Loucy (cell line): ENCODE measurements around the gene GTF3C4.

Experiments used
- H2AFZ ChIP-seq: fragments of 200-600 bp; sonication (generic); 2 replicates; pipeline ENCODE4 v1.6.0; 2016; ENCODE audit warnings: antibody characterized with exemption, mild to moderate bottlenecking, low read length, moderate library complexity
- H3F3A ChIP-seq: fragments of 200-600 bp; 2 replicates; pipeline ENCODE4 v1.6.0; 2016; ENCODE audit warnings: antibody characterized with exemption, low read depth, mild to moderate bottlenecking
- H3K27me3 ChIP-seq: fragments of 200-600 bp; sonication (generic); 2 replicates; pipeline ENCODE4 v1.6.1; 2014; ENCODE audit warnings: low read length, mild to moderate bottlenecking; ENCODE audit not compliant: insufficient read depth, poor library complexity, severe bottlenecking
- H3K36me3 ChIP-seq: fragments of 200-600 bp; sonication (generic); 2 replicates; pipeline ENCODE4 v1.6.1; 2016; ENCODE audit warnings: low read length; ENCODE audit not compliant: insufficient read depth
- H3K4me1 ChIP-seq: fragments of 200-600 bp; sonication (generic); 2 replicates; pipeline ENCODE4 v1.5.1; 2014; ENCODE audit warnings: low read length, mild to moderate bottlenecking; ENCODE audit not compliant: insufficient read depth, poor library complexity, severe bottlenecking
- H3K4me2 ChIP-seq: fragments of 200-600 bp; sonication (generic); 2 replicates; pipeline ENCODE4 v1.6.0; 2014; ENCODE audit warnings: antibody characterized with exemption, low read length, low read depth, mild to moderate bottlenecking; ENCODE audit not compliant: poor library complexity, severe bottlenecking
- H3K4me3 ChIP-seq: fragments of 200-600 bp; sonication (generic); 2 replicates; pipeline ENCODE4 v1.5.1; 2014; ENCODE audit warnings: low read length, mild to moderate bottlenecking, mixed read lengths; ENCODE audit not compliant: poor library complexity, severe bottlenecking
- H3K79me2 ChIP-seq: fragments of 200-600 bp; sonication (generic); 2 replicates; pipeline ENCODE4 v1.6.1; 2014; ENCODE audit warnings: low read length; ENCODE audit not compliant: insufficient read depth
- H3K9ac ChIP-seq: fragments of 200-600 bp; sonication (generic); 2 replicates; pipeline ENCODE4 v1.6.0; 2014; ENCODE audit warnings: mild to moderate bottlenecking, low read depth, low read length, moderate library complexity; ENCODE audit not compliant: poor library complexity, severe bottlenecking
- H3K9me2 ChIP-seq: fragments of 200-600 bp; sonication (generic); replicated peaks from 2 replicates; pipeline ENCODE4 v1.6.1; 2016; ENCODE audit warnings: low read depth, low read length, mixed read lengths
- H3K9me3 ChIP-seq: fragments of 200-600 bp; sonication (generic); 2 replicates; pipeline ENCODE4 v1.6.1; 2014; ENCODE audit warnings: mild to moderate bottlenecking, antibody characterized with exemption, low read length, low read depth; ENCODE audit not compliant: insufficient read depth
- H4K20me1 ChIP-seq: fragments of 200-600 bp; sonication (generic); 2 replicates; pipeline ENCODE4 v1.6.0; 2014; ENCODE audit warnings: antibody characterized with exemption, low read length, mild to moderate bottlenecking; ENCODE audit not compliant: insufficient read depth, poor library complexity, severe bottlenecking
- CTCF ChIP-seq: fragments of 200-600 bp; sonication (generic); conservative IDR thresholded peaks from 2 replicates; pipeline ENCODE4 v1.5.1; 2014; ENCODE audit warnings: mild to moderate bottlenecking, antibody characterized with exemption, low read length
- EZH2phosphoT487 ChIP-seq: fragments of 200-600 bp; IDR thresholded peaks from 2 replicates; pipeline ENCODE4 v1.6.1; 2018; ENCODE audit warnings: antibody characterized with exemption, mild to moderate bottlenecking, moderate library complexity, borderline replicate concordance

Gene GTF3C4

GRCh38 chr9:132703336-132703735 is 33.1 kb downstream of the GTF3C4 start:
- H3K36me3 ChIP-seq: no peaks in the 10 kb centered on the region
- H3F3A ChIP-seq: no peaks in the 10 kb centered on the region
- no peaks in the 10 kb centered on the region for H3K9me2 ChIP-seq
- no peaks in the 10 kb centered on the region for H3K79me2 ChIP-seq
- H4K20me1 ChIP-seq: no peaks in the 10 kb centered on the region
- no peak for TF ChIP-seq CTCF
- no peak for TF ChIP-seq EZH2phosphoT487
- no peak overlapping the region for H3K4me3 ChIP-seq
- peaks cover 8% of the 10 kb centered on the region; the same call in 1 of the 2 replicates for H3K9me3 ChIP-seq
- H3K4me1 ChIP-seq: no peaks in the 10 kb centered on the region
- no peak overlapping the region for H3K9ac ChIP-seq
- peaks cover 1% of the 10 kb centered on the region for H3K27me3 ChIP-seq
- H2AFZ ChIP-seq: no peak overlapping the region
- no peak overlapping the region for H3K4me2 ChIP-seq

- Histone ChIP-seq H3K4me1 (no peaks in the 10 kb centered on the region), H3K79me2 (no peaks in the 10 kb centered on the region), H3F3A (no peaks in the 10 kb centered on the region), H3K27me3 (no peaks in the 10 kb centered on the region), H3K4me3 (no peak overlapping the region), H3K4me2 (no peak overlapping the region), H2AFZ (no peak overlapping the region), H3K9ac (no peak overlapping the region), H3K9me3 (no peaks in the 10 kb centered on the region), H3K36me3 (no peaks in the 10 kb centered on the region), H3K9me2 (no peaks in the 10 kb centered on the region), H4K20me1 (no peaks in the 10 kb centered on the region)
- TF ChIP-seq CTCF: no peak
- no peak for TF ChIP-seq EZH2phosphoT487
These were observed 38.0 kb downstream of the GTF3C4 start for GRCh38 chr9:132708239-132708638.

- Histone ChIP-seq H3K27me3 (no peaks in the 10 kb centered on the region), H3K79me2 (no peaks in the 10 kb centered on the region), H3K4me2 (no peak overlapping the region), H3K4me1 (no peaks in the 10 kb centered on the region), H3K9ac (no peak overlapping the region), H2AFZ (no peak overlapping the region), H3K4me3 (no peak overlapping the region), H3K9me3 (no peaks in the 10 kb centered on the region), H3F3A (no peaks in the 10 kb centered on the region), H4K20me1 (no peaks in the 10 kb centered on the region), H3K9me2 (no peaks in the 10 kb centered on the region), H3K36me3 (no peaks in the 10 kb centered on the region)
- no peak for TF ChIP-seq EZH2phosphoT487
- TF ChIP-seq CTCF: no peak
These were observed 38.6 kb downstream of the GTF3C4 start for GRCh38 chr9:132708769-132709430.
